Kidney (tissue), 14 donors: ENCODE data around the gene RPS18. TPM values are rescaled to one million over a fixed set of nuclear protein-coding genes. Genes with fewer than 3 reads are reported as not detected.

ENCODE experiments used
- DNase-seq, 5 donors: peaks; one replicate each; pipeline ENCODE4 v3.0.0-alpha.2; 2013 to 2020
- FAIRE-seq: peaks from 2 replicates; lab custom pipeline; 2012; peaks lifted over from hg19 to GRCh38; lab: Jason Lieb, UNC
- H3K27ac ChIP-seq, 2 donors: one replicate each; pipeline ENCODE4 v1.7.0; 2013; ENCODE audit warnings: low read depth in 2 of 2, low read length in 2 of 2, inconsistent platforms in 1 of 2
- H3K27me3 ChIP-seq: one replicate; pipeline ENCODE4 v1.7.1; 2013; ENCODE audit warnings: low read length, inconsistent platforms; ENCODE audit not compliant: control insufficient read depth, insufficient read depth
- H3K36me3 ChIP-seq, 3 donors: one replicate each; pipeline versions ENCODE4 v1.7.0 to v1.7.1; 2013; ENCODE audit warnings: low read length in 3 of 3, control low read depth in 1 of 3, inconsistent platforms in 1 of 3; ENCODE audit not compliant: insufficient read depth in 3 of 3, control insufficient read depth in 2 of 3
- H3K4me1 ChIP-seq, 3 donors: one replicate each; pipeline versions ENCODE4 v1.7.0 to v1.7.1; 2013; ENCODE audit warnings: low read length in 3 of 3, inconsistent platforms in 1 of 3, low read depth in 1 of 3; ENCODE audit not compliant: control insufficient read depth in 2 of 3, insufficient read depth in 2 of 3
- H3K4me3 ChIP-seq, 3 donors: one replicate each; pipeline versions ENCODE4 v1.7.0 to v1.8.1; 2013; ENCODE audit warnings: low read length in 3 of 3, control low read depth in 1 of 3, inconsistent platforms in 1 of 3
- H3K9ac ChIP-seq, 3 donors: one replicate each; pipeline versions ENCODE4 v1.7.0 to v1.7.1; 2013; ENCODE audit warnings: low read length in 3 of 3, control low read depth in 1 of 3, inconsistent platforms in 1 of 3
- H3K9me3 ChIP-seq, 3 donors: one replicate each; pipeline versions ENCODE4 v1.7.0 to v1.7.1; 2013; ENCODE audit warnings: low read length in 3 of 3, control low read depth in 1 of 3, inconsistent platforms in 1 of 3; ENCODE audit not compliant: control insufficient read depth in 2 of 3, insufficient read depth in 1 of 3
- CTCF ChIP-seq: IDR thresholded peaks from 3 replicates; pipeline ENCODE4 v1.5.1; 2012; ENCODE audit warnings: mild to moderate bottlenecking, moderate library complexity, borderline replicate concordance; ENCODE audit not compliant: insufficient read depth; ENCODE audit errors: extremely low read depth
- intact Hi-C: fragments of 100-400 bp; cut with DNase I; formaldehyde crosslinking; loops from one replicate; pipeline ENCODE4 v1.11.1; 2022
- polyA plus RNA-seq: library from polyadenylated mRNA; stranded (reverse); fragments of 350-450 nt; fragmentation: Illumina TruSeq; extraction: RNeasy Lipid Tissue Mini Kit (QIAGEN cat#74804); gene quantifications from one replicate; pipeline ENCODE4 v1.2.3, GENCODE V29; 2014; ENCODE audit warnings: low read depth, low replicate concordance; ENCODE audit not compliant: insufficient read depth
- total RNA-seq: library from RNA; stranded (reverse); fragmentation: NEBNext Ultra II Directional; extraction: Animal tissue kit (Norgen Biotek cat#: 25700); gene quantifications from one replicate; pipeline ENCODE4 v1.2.1, GENCODE V29; 2021
- donor health status: control.
- donor health status: control.
- donor health status: control.
- donor health status: control.
- donor health status: control.
- donor health status: DM: yes; HTN: yes; CAD: no.
- donor health status: Normal renal cell carcinoma (clear cell type).

Gene RPS18
- total and polyA plus RNA-seq, 2 donors from 2014 or later: 1,706 to 2,618 TPM

GRCh38 chr6:33320315-33321181, 48.7 kb downstream of the RPS18 start:
- Histone ChIP-seq H3K9me3 (no peaks in the 10 kb centered on the region), H3K27me3 (no peaks in the 10 kb centered on the region), H3K27ac (no peak overlapping the region), H3K4me1 (peaks cover 0 to 29% (median 21%) of the 10 kb centered on the region in 3 donors), H3K4me3 (no peak overlapping the region), H3K9ac (no peak overlapping the region), H3K36me3 (peaks cover 5 to 17% (median 11%) of the 10 kb centered on the region in 3 donors)
- peak in 3 of 5 donors; percentile 22 to 61 (median 22) for DNase-seq
- intact Hi-C loops: no loop called here
- TF ChIP-seq CTCF: no peak
- no peak for FAIRE-seq

GRCh38 chr6:33321227-33321626, 49.4 kb downstream of the RPS18 start:
- TF ChIP-seq CTCF: no peak
- no peaks in the 10 kb centered on the region for H3K27me3 ChIP-seq
- FAIRE-seq (no peak), DNase-seq (no peak)
- peaks cover 5 to 17% (median 11%) of the 10 kb centered on the region in 3 donors for H3K36me3 ChIP-seq
- no peak overlapping the region for H3K4me3 ChIP-seq
- peaks cover 0 to 27% (median 21%) of the 10 kb centered on the region in 3 donors for H3K4me1 ChIP-seq
- H3K9ac ChIP-seq: peak overlapping the region in 1 of 3 donors; percentile 97
- intact Hi-C loops: no loop called here
- H3K27ac ChIP-seq: no peak overlapping the region
- H3K9me3 ChIP-seq: no peaks in the 10 kb centered on the region

- FAIRE-seq (no peak), DNase-seq (peak in 1 of 5 donors; percentile 81)
- Histone ChIP-seq H3K4me1 (peaks cover 0 to 21% (median 15%) of the 10 kb centered on the region in 3 donors), H3K27ac (peak overlapping the region; percentile 79), H3K9me3 (no peaks in the 10 kb centered on the region), H3K36me3 (peaks cover 5 to 17% (median 11%) of the 10 kb centered on the region in 3 donors), H3K4me3 (peak overlapping the region; percentile 81 to 92 (median 91)), H3K27me3 (no peaks in the 10 kb centered on the region), H3K9ac (peak overlapping the region in 2 of 3 donors; percentile 85 to 97)
- intact Hi-C loops: no loop called here
- no peak for TF ChIP-seq CTCF
Measured at GRCh38 chr6:33323623-33323948, 51.7 kb downstream of the RPS18 start.
